HepG2 (cell line): ENCODE results near the gene WNT6. TPM values are rescaled to one million over a fixed set of nuclear protein-coding genes. Genes with fewer than 3 reads are reported as not detected.

ENCODE experiments used
- CCAR2 ChIP-seq: fragments of 200-400 bp; formaldehyde crosslinking; optimal IDR thresholded peaks from 2 replicates; pipeline ENCODE3; 2018; ENCODE audit warnings: low read depth, mild to moderate bottlenecking, low read length, moderate library complexity
- KDM5B ChIP-seq: sonication (generic); formaldehyde crosslinking; IDR thresholded peaks from 2 replicates; pipeline ENCODE4 v1.4.0; 2020; ENCODE audit warnings: missing genetic modification reagents, mild to moderate bottlenecking, borderline replicate concordance
- MTA3 ChIP-seq: sonication (generic); formaldehyde crosslinking; IDR thresholded peaks from 2 replicates; pipeline ENCODE4 v1.4.0; 2020; ENCODE audit warnings: missing genetic modification reagents
- NBN ChIP-seq: fragments of 450-650 bp; conservative IDR thresholded peaks from 2 replicates; pipeline ENCODE4 v1.6.1; 2017
- PAX8 ChIP-seq: sonication (generic); formaldehyde crosslinking; IDR thresholded peaks from 2 replicates; pipeline ENCODE4 v1.8.0; 2022; ENCODE audit warnings: mild to moderate bottlenecking, missing genetic modification reagents, borderline replicate concordance
- PPARG ChIP-seq: conservative IDR thresholded peaks from 2 replicates; pipeline ENCODE4 v1.6.1; 2016; ENCODE audit warnings: missing biosample characterization, missing genetic modification reagents
- RAD51 ChIP-seq: fragments of 450-650 bp; IDR thresholded peaks from 2 replicates; pipeline ENCODE4 v1.6.1; 2016; ENCODE audit warnings: borderline replicate concordance
- RXRB ChIP-seq: IDR thresholded peaks from 2 replicates; pipeline ENCODE4 v1.6.1; 2016; ENCODE audit warnings: borderline replicate concordance, missing genetic modification reagents, missing compliant biosample characterization
- SMAD9 ChIP-seq: sonication (generic); formaldehyde crosslinking; IDR thresholded peaks from 2 replicates; pipeline ENCODE4 v1.5.1; 2020; ENCODE audit warnings: mild to moderate bottlenecking, missing genetic modification reagents
- TARDBP ChIP-seq: sonication (generic); formaldehyde crosslinking; IDR thresholded peaks from 2 replicates; pipeline ENCODE4 v1.8.0; 2022; ENCODE audit warnings: mild to moderate bottlenecking, missing genetic modification reagents
- YY1 ChIP-seq: IDR thresholded peaks from 2 replicates; pipeline ENCODE4 v1.6.1; 2011; ENCODE audit warnings: low read length, low read depth, moderate library complexity, mild to moderate bottlenecking; ENCODE audit not compliant: insufficient read depth, insufficient replicate concordance
- ZNF207 ChIP-seq: fragments of 450-650 bp; IDR thresholded peaks from 2 replicates; pipeline ENCODE4 v1.6.1; 2016; ENCODE audit warnings: antibody characterized with exemption, borderline replicate concordance
- ZNF253 ChIP-seq: sonication (generic); formaldehyde crosslinking; IDR thresholded peaks from 2 replicates; pipeline ENCODE4 v1.8.0; 2022; ENCODE audit warnings: mild to moderate bottlenecking, missing genetic modification reagents, borderline replicate concordance
- ZNF451 ChIP-seq: sonication (generic); formaldehyde crosslinking; IDR thresholded peaks from 2 replicates; pipeline ENCODE4 v1.5.0; 2020; ENCODE audit warnings: mild to moderate bottlenecking, missing genetic modification reagents
- polyA plus RNA-seq, 8 experiments: library from polyadenylated mRNA; depleted of rRNA in 3 of 8; stranded (reverse) in 7 of 8; unstranded in 1 of 8; fragments of >200 nt; fragmentation: Illumina TruSeq in 4 of 8; extraction: Trizol in 4 of 8; gene quantifications; 2 replicates each; pipeline versions ENCODE4 v1.2.1 to v1.2.3, GENCODE V29; 2011 to 2016; ENCODE audit warnings: low read depth in 4 of 8, missing spikeins in 1 of 8, mixed read lengths in 1 of 8; ENCODE audit not compliant: insufficient read depth in 1 of 8
- total RNA-seq, 5 experiments: library from RNA; depleted of rRNA; stranded (reverse); fragments of >200 nt; fragmentation: Illumina TruSeq; extraction: Trizol; gene quantifications; 2 replicates each; pipeline ENCODE4 v1.2.3, GENCODE V29; 2016; ENCODE audit warnings: low read depth in 1 of 5
- TF ChIP-seq, protein P1 (sequence below): sonication (generic); formaldehyde crosslinking; IDR thresholded peaks from 2 replicates; pipeline ENCODE4 v1.5.0; 2020; ENCODE audit warnings: mild to moderate bottlenecking, missing genetic modification reagents, borderline replicate concordance
- TF ChIP-seq, protein P2 (sequence below): sonication (generic); formaldehyde crosslinking; IDR thresholded peaks from 2 replicates; pipeline ENCODE4 v1.4.0; 2020; ENCODE audit warnings: missing genetic modification reagents
- TF ChIP-seq, protein P3 (sequence below): sonication (generic); formaldehyde crosslinking; IDR thresholded peaks from 2 replicates; pipeline ENCODE4 v1.8.0; 2022; ENCODE audit warnings: mild to moderate bottlenecking, missing genetic modification reagents; ENCODE audit not compliant: insufficient replicate concordance
- TF ChIP-seq, protein P4 (sequence below): sonication (generic); formaldehyde crosslinking; IDR thresholded peaks from 2 replicates; pipeline ENCODE4 v1.5.0; 2020; ENCODE audit warnings: mild to moderate bottlenecking, low read depth, missing genetic modification reagents, borderline replicate concordance
- TF ChIP-seq, protein P5 (sequence below): sonication (generic); formaldehyde crosslinking; conservative IDR thresholded peaks from 2 replicates; pipeline ENCODE4 v1.5.0; 2020; ENCODE audit warnings: missing genetic modification reagents
- TF ChIP-seq, protein P6 (sequence below): sonication (generic); formaldehyde crosslinking; IDR thresholded peaks from 2 replicates; pipeline ENCODE4 v1.5.0; 2020; ENCODE audit warnings: missing genetic modification reagents, mild to moderate bottlenecking, borderline replicate concordance

The WNT6 gene
- total and polyA plus RNA-seq, 2 of the 13 experiments (the other 11 are each of a cell fraction or from before 2014, with no cell fraction given) = 0.20 TPM; not detected in 1

DNA sequence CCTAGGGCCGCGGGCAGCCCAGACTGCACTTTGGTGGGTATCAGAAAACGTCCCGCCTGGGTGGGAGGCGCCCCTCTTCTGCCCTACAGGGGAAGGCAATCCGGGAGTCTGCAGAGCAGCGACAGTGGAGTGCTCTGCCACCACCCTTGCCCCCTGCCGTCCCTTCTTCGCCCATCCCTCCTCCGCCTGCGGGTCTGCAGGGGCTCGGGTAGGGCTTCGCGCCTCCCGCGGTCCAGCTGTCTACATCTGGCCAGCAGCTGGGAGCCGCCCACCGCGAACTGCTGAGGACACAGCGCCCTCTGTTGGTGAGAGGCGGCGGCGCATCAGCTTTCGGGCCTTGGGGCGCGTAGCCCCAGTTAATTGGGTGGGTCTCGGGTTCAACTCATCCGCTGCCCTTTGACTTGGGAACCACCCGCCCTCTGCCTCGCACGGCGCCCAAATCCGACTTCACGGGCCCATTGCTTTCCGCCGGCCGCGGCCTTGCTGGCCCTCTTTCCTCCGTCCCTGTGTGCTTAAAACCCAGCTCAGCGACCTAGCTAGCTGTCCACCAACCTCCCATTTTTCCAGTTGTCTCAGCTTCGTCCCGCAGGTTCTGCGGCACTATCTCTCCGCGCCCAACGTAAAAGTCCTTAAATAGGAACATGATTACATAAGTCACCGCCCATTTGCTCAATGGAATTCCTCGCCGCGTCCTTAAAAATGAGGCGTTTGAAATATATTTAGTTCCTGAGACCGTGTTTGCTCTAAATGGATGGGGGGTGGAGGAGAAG is 38.7 kb downstream of the WNT6 start (continued):
- TF ChIP-seq, protein P1, sequence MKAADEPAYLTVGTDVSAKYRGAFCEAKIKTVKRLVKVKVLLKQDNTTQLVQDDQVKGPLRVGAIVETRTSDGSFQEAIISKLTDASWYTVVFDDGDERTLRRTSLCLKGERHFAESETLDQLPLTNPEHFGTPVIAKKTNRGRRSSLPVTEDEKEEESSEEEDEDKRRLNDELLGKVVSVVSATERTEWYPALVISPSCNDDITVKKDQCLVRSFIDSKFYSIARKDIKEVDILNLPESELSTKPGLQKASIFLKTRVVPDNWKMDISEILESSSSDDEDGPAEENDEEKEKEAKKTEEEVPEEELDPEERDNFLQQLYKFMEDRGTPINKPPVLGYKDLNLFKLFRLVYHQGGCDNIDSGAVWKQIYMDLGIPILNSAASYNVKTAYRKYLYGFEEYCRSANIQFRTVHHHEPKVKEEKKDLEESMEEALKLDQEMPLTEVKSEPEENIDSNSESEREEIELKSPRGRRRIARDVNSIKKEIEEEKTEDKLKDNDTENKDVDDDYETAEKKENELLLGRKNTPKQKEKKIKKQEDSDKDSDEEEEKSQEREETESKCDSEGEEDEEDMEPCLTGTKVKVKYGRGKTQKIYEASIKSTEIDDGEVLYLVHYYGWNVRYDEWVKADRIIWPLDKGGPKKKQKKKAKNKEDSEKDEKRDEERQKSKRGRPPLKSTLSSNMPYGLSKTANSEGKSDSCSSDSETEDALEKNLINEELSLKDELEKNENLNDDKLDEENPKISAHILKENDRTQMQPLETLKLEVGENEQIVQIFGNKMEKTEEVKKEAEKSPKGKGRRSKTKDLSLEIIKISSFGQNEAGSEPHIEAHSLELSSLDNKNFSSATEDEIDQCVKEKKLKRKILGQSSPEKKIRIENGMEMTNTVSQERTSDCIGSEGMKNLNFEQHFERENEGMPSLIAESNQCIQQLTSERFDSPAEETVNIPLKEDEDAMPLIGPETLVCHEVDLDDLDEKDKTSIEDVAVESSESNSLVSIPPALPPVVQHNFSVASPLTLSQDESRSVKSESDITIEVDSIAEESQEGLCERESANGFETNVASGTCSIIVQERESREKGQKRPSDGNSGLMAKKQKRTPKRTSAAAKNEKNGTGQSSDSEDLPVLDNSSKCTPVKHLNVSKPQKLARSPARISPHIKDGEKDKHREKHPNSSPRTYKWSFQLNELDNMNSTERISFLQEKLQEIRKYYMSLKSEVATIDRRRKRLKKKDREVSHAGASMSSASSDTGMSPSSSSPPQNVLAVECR (CRISPR knock-in tag) = no peak; the same call in none of the 2 replicates
- TF ChIP-seq YY1 = no peak
- no peak for TF ChIP-seq ZNF207
- TF ChIP-seq PAX8 (CRISPR knock-in tag) = no peak
- no peak for TF ChIP-seq NBN
- TF ChIP-seq, protein P2, sequence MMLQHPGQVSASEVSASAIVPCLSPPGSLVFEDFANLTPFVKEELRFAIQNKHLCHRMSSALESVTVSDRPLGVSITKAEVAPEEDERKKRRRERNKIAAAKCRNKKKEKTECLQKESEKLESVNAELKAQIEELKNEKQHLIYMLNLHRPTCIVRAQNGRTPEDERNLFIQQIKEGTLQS = peak; percentile 58; the same call in 1 of the 2 replicates
- TF ChIP-seq ZNF451 (CRISPR knock-in tag) = no peak
- TF ChIP-seq, protein P3, sequence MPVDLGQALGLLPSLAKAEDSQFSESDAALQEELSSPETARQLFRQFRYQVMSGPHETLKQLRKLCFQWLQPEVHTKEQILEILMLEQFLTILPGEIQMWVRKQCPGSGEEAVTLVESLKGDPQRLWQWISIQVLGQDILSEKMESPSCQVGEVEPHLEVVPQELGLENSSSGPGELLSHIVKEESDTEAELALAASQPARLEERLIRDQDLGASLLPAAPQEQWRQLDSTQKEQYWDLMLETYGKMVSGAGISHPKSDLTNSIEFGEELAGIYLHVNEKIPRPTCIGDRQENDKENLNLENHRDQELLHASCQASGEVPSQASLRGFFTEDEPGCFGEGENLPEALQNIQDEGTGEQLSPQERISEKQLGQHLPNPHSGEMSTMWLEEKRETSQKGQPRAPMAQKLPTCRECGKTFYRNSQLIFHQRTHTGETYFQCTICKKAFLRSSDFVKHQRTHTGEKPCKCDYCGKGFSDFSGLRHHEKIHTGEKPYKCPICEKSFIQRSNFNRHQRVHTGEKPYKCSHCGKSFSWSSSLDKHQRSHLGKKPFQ (CRISPR knock-in tag) = no peak
- TF ChIP-seq, protein P4, sequence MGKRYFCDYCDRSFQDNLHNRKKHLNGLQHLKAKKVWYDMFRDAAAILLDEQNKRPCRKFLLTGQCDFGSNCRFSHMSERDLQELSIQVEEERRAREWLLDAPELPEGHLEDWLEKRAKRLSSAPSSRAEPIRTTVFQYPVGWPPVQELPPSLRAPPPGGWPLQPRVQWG (CRISPR knock-in tag) = no peak
- TF ChIP-seq KDM5B = peak; percentile 92
- TF ChIP-seq SMAD9 (CRISPR knock-in tag) = no peak
- TF ChIP-seq, protein P5, sequence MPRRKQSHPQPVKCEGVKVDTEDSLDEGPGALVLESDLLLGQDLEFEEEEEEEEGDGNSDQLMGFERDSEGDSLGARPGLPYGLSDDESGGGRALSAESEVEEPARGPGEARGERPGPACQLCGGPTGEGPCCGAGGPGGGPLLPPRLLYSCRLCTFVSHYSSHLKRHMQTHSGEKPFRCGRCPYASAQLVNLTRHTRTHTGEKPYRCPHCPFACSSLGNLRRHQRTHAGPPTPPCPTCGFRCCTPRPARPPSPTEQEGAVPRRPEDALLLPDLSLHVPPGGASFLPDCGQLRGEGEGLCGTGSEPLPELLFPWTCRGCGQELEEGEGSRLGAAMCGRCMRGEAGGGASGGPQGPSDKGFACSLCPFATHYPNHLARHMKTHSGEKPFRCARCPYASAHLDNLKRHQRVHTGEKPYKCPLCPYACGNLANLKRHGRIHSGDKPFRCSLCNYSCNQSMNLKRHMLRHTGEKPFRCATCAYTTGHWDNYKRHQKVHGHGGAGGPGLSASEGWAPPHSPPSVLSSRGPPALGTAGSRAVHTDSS = no peak
- TF ChIP-seq, protein P6, sequence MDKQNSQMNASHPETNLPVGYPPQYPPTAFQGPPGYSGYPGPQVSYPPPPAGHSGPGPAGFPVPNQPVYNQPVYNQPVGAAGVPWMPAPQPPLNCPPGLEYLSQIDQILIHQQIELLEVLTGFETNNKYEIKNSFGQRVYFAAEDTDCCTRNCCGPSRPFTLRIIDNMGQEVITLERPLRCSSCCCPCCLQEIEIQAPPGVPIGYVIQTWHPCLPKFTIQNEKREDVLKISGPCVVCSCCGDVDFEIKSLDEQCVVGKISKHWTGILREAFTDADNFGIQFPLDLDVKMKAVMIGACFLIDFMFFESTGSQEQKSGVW (CRISPR knock-in tag) = no peak
- TF ChIP-seq TARDBP (CRISPR knock-in tag) = peak; percentile 45; the same call in 1 of the 2 replicates
- peak; percentile 38; the same call in 1 of the 2 replicates for TF ChIP-seq PPARG (CRISPR knock-in tag)
- no peak for TF ChIP-seq CCAR2
- no peak for TF ChIP-seq RAD51
- no peak for TF ChIP-seq RXRB (CRISPR knock-in tag)
- TF ChIP-seq ZNF253 (CRISPR knock-in tag) = no peak
- no peak for TF ChIP-seq MTA3
